Effector memory CD8-positive, alpha-beta T cell (primary cell): ENCODE data around the gene GRB14.
"Not testable (repeated sequence)": the region's sequence is repeated elsewhere in the genome, so short reads cannot be mapped to it uniquely, and the experiment has no call there.

Experiments used
- ATAC-seq: fragments of 150-1000 bp; cut with Tn5 transposase; replicated peaks from 2 replicates; pipeline ENCODE4 v1.10.0; 2021; ENCODE audit warnings: mild to moderate bottlenecking, moderate library complexity
- DNase-seq, 3 experiments: peaks; one replicate each; pipeline ENCODE4 v3.0.0; 2021
- H3K27ac Mint-ChIP-seq, 2 donors: one replicate each; pipeline ENCODE4 v1.8.0; 2022; ENCODE audit warnings: mild to moderate bottlenecking in 2 of 2, mixed read lengths in 2 of 2, moderate library complexity in 2 of 2
- H3K27me3 Mint-ChIP-seq, 2 donors: one replicate each; pipeline ENCODE4 v1.8.0; 2022; ENCODE audit warnings: mixed read lengths in 2 of 2
- H3K36me3 Mint-ChIP-seq: one replicate; pipeline ENCODE4 v1.8.0; 2022; ENCODE audit warnings: mild to moderate bottlenecking, moderate library complexity, mixed read lengths; ENCODE audit not compliant: insufficient read depth
- H3K4me1 Mint-ChIP-seq, 2 donors: one replicate each; pipeline ENCODE4 v1.8.0; 2022; ENCODE audit warnings: low read depth in 2 of 2, mixed read lengths in 2 of 2
- H3K4me3 Mint-ChIP-seq, 2 donors: one replicate each; pipeline ENCODE4 v1.8.0; 2022; ENCODE audit warnings: mild to moderate bottlenecking in 2 of 2, mixed read lengths in 2 of 2, moderate library complexity in 2 of 2
- H3K9me3 Mint-ChIP-seq, 2 donors: one replicate each; pipeline ENCODE4 v1.8.0; 2022; ENCODE audit warnings: mixed read lengths in 2 of 2

GRB14 gene

GRCh38 chr2:164561991-164562390 is 59.3 kb downstream of the GRB14 start:
- Mint-ChIP-seq H3K27ac (no peak overlapping the region), H3K4me3 (no peak overlapping the region), H3K9me3 (peaks cover 0 to 4% of the 10 kb centered on the region in 2 donors), H3K4me1 (no peaks in the 10 kb centered on the region), H3K27me3 (no peaks in the 10 kb centered on the region), H3K36me3 (no peaks in the 10 kb centered on the region)
- no peak for ATAC-seq
- DNase-seq: no peak

GRCh38 chr2:164561416-164561815 is 59.9 kb downstream of the GRB14 start:
- no peaks in the 10 kb centered on the region for H3K36me3 Mint-ChIP-seq
- H3K9me3 Mint-ChIP-seq: peaks cover 4 to 8% of the 10 kb centered on the region in 2 donors
- H3K4me3 Mint-ChIP-seq: no peak overlapping the region

GRCh38 chr2:164560902-164561301 is 60.4 kb downstream of the GRB14 start:
- peaks cover 7 to 8% of the 10 kb centered on the region in 2 donors for H3K9me3 Mint-ChIP-seq
- H3K4me3 Mint-ChIP-seq: no peak overlapping the region
- no peaks in the 10 kb centered on the region for H3K36me3 Mint-ChIP-seq
- no peaks in the 10 kb centered on the region for H3K4me1 Mint-ChIP-seq
- no peak overlapping the region for H3K27ac Mint-ChIP-seq
- DNase-seq (no peak), ATAC-seq (no peak)
- H3K27me3 Mint-ChIP-seq: no peaks in the 10 kb centered on the region

More at GRCh38 chr2:164561416-164561815, 59.9 kb downstream of the GRB14 start:
- ATAC-seq (no peak), DNase-seq (no peak)
- Mint-ChIP-seq H3K4me1 (no peaks in the 10 kb centered on the region), H3K27ac (no peak overlapping the region), H3K27me3 (no peaks in the 10 kb centered on the region)

- no peak for DNase-seq
- H3K9me3 Mint-ChIP-seq: peaks cover 7 to 8% of the 10 kb centered on the region in 2 donors
- H3K4me3 Mint-ChIP-seq: no peak overlapping the region
- H3K36me3 Mint-ChIP-seq: no peaks in the 10 kb centered on the region
- no peak for ATAC-seq
- H3K27me3 Mint-ChIP-seq: no peaks in the 10 kb centered on the region
- H3K4me1 Mint-ChIP-seq: no peaks in the 10 kb centered on the region
- H3K27ac Mint-ChIP-seq: no peak overlapping the region
These were observed 61.0 kb downstream of the GRB14 start for GRCh38 chr2:164560181-164560792.

GRCh38 chr2:164558450-164558849 is 62.8 kb downstream of the GRB14 start:
- no peak overlapping the region for H3K27ac Mint-ChIP-seq
- DNase-seq (no peak), ATAC-seq (no peak)
- no peak overlapping the region for H3K4me3 Mint-ChIP-seq
- no peaks in the 10 kb centered on the region for H3K4me1 Mint-ChIP-seq
- no peaks in the 10 kb centered on the region for H3K36me3 Mint-ChIP-seq
- no peaks in the 10 kb centered on the region for H3K27me3 Mint-ChIP-seq
- peaks cover 7 to 8% of the 10 kb centered on the region in 2 donors for H3K9me3 Mint-ChIP-seq

GRCh38 chr2:164554487-164554886 is 66.8 kb downstream of the GRB14 start:
- Mint-ChIP-seq H3K4me3 (no peak overlapping the region), H3K36me3 (no peaks in the 10 kb centered on the region), H3K4me1 (no peaks in the 10 kb centered on the region), H3K27ac (no peak overlapping the region), H3K9me3 (peaks cover 9 to 13% of the 10 kb centered on the region in 2 donors), H3K27me3 (no peaks in the 10 kb centered on the region)
- DNase-seq (no peak), ATAC-seq (no peak)

GRCh38 chr2:164551519-164551918 is 69.8 kb downstream of the GRB14 start:
- Mint-ChIP-seq H3K9me3 (peaks cover 3 to 10% of the 10 kb centered on the region in 2 donors), H3K27ac (no peak overlapping the region), H3K4me3 (no peak overlapping the region), H3K27me3 (no peaks in the 10 kb centered on the region), H3K4me1 (no peaks in the 10 kb centered on the region), H3K36me3 (no peaks in the 10 kb centered on the region)
- DNase-seq: no peak
- ATAC-seq: no peak

GRCh38 chr2:164549705-164550104 is 71.6 kb downstream of the GRB14 start:
- H3K4me3 Mint-ChIP-seq, ATAC-seq: not testable (repeated sequence)

GRCh38 chr2:164545484-164545883 is 75.8 kb downstream of the GRB14 start:
- Mint-ChIP-seq H3K27me3 (no peaks in the 10 kb centered on the region), H3K36me3 (no peaks in the 10 kb centered on the region), H3K4me3 (no peak overlapping the region), H3K4me1 (no peaks in the 10 kb centered on the region), H3K9me3 (peaks cover 6 to 9% of the 10 kb centered on the region in 2 donors), H3K27ac (no peak overlapping the region)
- DNase-seq: no peak
- no peak for ATAC-seq

More at GRCh38 chr2:164549705-164550104, 71.6 kb downstream of the GRB14 start:
- not testable (repeated sequence) for H3K36me3 Mint-ChIP-seq, H3K4me1 Mint-ChIP-seq, H3K9me3 Mint-ChIP-seq, DNase-seq, H3K27me3 Mint-ChIP-seq, H3K27ac Mint-ChIP-seq

- Mint-ChIP-seq H3K27ac (no peak overlapping the region), H3K27me3 (no peaks in the 10 kb centered on the region), H3K36me3 (no peaks in the 10 kb centered on the region), H3K4me3 (no peak overlapping the region), H3K9me3 (peaks cover 0 to 6% of the 10 kb centered on the region in 2 donors), H3K4me1 (no peaks in the 10 kb centered on the region)
- ATAC-seq: no peak
- no peak for DNase-seq
These were observed 78.7 kb downstream of the GRB14 start for GRCh38 chr2:164542581-164543021.

- Mint-ChIP-seq H3K27ac (no peak overlapping the region), H3K27me3 (no peaks in the 10 kb centered on the region), H3K9me3 (peaks cover 0 to 4% of the 10 kb centered on the region in 2 donors), H3K4me3 (no peak overlapping the region), H3K36me3 (no peaks in the 10 kb centered on the region), H3K4me1 (no peaks in the 10 kb centered on the region)
- ATAC-seq (no peak), DNase-seq (no peak)
These were observed 82.9 kb downstream of the GRB14 start for GRCh38 chr2:164538240-164538866.

GRCh38 chr2:164535280-164536025 is 85.8 kb downstream of the GRB14 start:
- Mint-ChIP-seq H3K9me3 (peaks cover 0 to 6% of the 10 kb centered on the region in 2 donors), H3K27ac (no peak overlapping the region), H3K36me3 (no peaks in the 10 kb centered on the region), H3K27me3 (no peaks in the 10 kb centered on the region), H3K4me1 (no peaks in the 10 kb centered on the region), H3K4me3 (no peak overlapping the region)
- DNase-seq (no peak), ATAC-seq (no peak)

GRCh38 chr2:164530464-164530863 is 90.8 kb downstream of the GRB14 start:
- DNase-seq: no peak
- Mint-ChIP-seq H3K36me3 (no peaks in the 10 kb centered on the region), H3K9me3 (peaks cover 0 to 6% of the 10 kb centered on the region in 2 donors), H3K27ac (no peak overlapping the region), H3K27me3 (no peaks in the 10 kb centered on the region), H3K4me3 (no peak overlapping the region), H3K4me1 (no peaks in the 10 kb centered on the region)
- no peak for ATAC-seq

- no peaks in the 10 kb centered on the region for H3K36me3 Mint-ChIP-seq
- peaks cover 6 to 10% of the 10 kb centered on the region in 2 donors for H3K9me3 Mint-ChIP-seq
- no peaks in the 10 kb centered on the region for H3K4me1 Mint-ChIP-seq
- H3K4me3 Mint-ChIP-seq: no peak overlapping the region
- H3K27ac Mint-ChIP-seq: no peak overlapping the region
- no peaks in the 10 kb centered on the region for H3K27me3 Mint-ChIP-seq
- ATAC-seq (no peak), DNase-seq (no peak)
These were observed 97.6 kb downstream of the GRB14 start for GRCh38 chr2:164523726-164524125.
